Right lobe of liver (tissue), 6 donors: ENCODE results near the gene ROR2. TPM values are rescaled to one million over a fixed set of nuclear protein-coding genes. Genes with fewer than 3 reads are reported as not detected.

Source experiments
- ATAC-seq, 4 donors: fragments of 200-7000 bp; cut with Tn5 transposase; one replicate each; pipeline ENCODE4 v1.9.1; 2020; ENCODE audit warnings: mild to moderate bottlenecking in 4 of 4, moderate library complexity in 4 of 4
- DNase-seq, 3 donors: peaks; one replicate each; pipeline ENCODE4 v3.0.0-alpha.2; 2020
- H3K27ac ChIP-seq, 3 donors: fragments of 200-600 bp; one replicate each; pipeline ENCODE4 v1.8.0; 2022
- H3K27me3 ChIP-seq, 2 donors: fragments of 200-600 bp; one replicate each; pipeline ENCODE4 v1.8.0; 2022
- H3K36me3 ChIP-seq, 4 donors: fragments of 200-600 bp; sonication (generic) in 1 of 4; one replicate each; pipeline versions ENCODE4 v1.5.1 to v1.8.0; 2017 to 2022; ENCODE audit warnings: control low read depth in 1 of 4
- H3K4me1 ChIP-seq, 4 donors: fragments of 200-600 bp; sonication (generic) in 1 of 4; one replicate each; pipeline versions ENCODE4 v1.5.1 to v1.8.0; 2017 to 2022; ENCODE audit warnings: control low read depth in 1 of 4
- H3K4me3 ChIP-seq, 3 donors: fragments of 200-600 bp; one replicate each; pipeline ENCODE4 v1.8.0; 2022
- H3K9me3 ChIP-seq, 4 donors: fragments of 200-600 bp; sonication (generic) in 1 of 4; one replicate each; pipeline versions ENCODE4 v1.5.1 to v1.8.0; 2017 to 2022; ENCODE audit warnings: control low read depth in 1 of 4
- POLR2A ChIP-seq: fragments of 450-650 bp; IDR thresholded peaks from one replicate; pipeline ENCODE4 v1.6.1; 2017; ENCODE audit warnings: antibody characterized with exemption, mild to moderate bottlenecking
- WGBS: methylation state at CpG from one replicate; pipeline ENCODE4 v1.1.6; 2018; ENCODE audit warnings: low coverage, low lambda C conversion rate; ENCODE audit not compliant: insufficient coverage; ENCODE audit errors: missing lambda C conversion rate; 5-methylcytosine and 5-hydroxymethylcytosine counted together
- intact Hi-C, 2 donors: fragments of 100-400 bp; cut with DNase I; formaldehyde crosslinking; loops; one replicate each; pipeline versions ENCODE4 v1.11.2 to v1.14.1; 2022
- total RNA-seq, 6 experiments: library from RNA; depleted of rRNA in 2 of 6; stranded (reverse); fragments of >200 nt in 2 of 6; fragmentation: NEBNext Ultra II Directional in 3 of 6; extraction: Animal tissue kit (Norgen Biotek cat#: 25700) in 3 of 6; gene quantifications; one replicate each; pipeline versions ENCODE4 v1.1.0 to v1.2.4, GENCODE V29; 2016 to 2023
- TF ChIP-seq, protein P1 (sequence below), 4 donors: fragments of 200-600 bp in 3 of 4; fragments of 450-650 bp in 1 of 4; IDR thresholded peaks; one replicate each; pipeline versions ENCODE4 v1.5.1 to v1.8.0; 2016 to 2022; ENCODE audit warnings: antibody characterized with exemption in 4 of 4, mild to moderate bottlenecking in 2 of 4
- donor health status: DM: no; HTN: yes; CAD: no.
- donor health status: DM: no; HTN: no; CAD: no.
- donor health status: DM: no; HTN: no; CAD: no.
- donor health status: DM: no; HTN: yes; CAD: no.
- donor health status: DM: no; HTN: yes; CAD: no.

The ROR2 gene
- total RNA-seq, 6 experiments from 2014 or later = 0.12 to 1.2 (median 0.49) TPM; not detected in 1

DNA sequence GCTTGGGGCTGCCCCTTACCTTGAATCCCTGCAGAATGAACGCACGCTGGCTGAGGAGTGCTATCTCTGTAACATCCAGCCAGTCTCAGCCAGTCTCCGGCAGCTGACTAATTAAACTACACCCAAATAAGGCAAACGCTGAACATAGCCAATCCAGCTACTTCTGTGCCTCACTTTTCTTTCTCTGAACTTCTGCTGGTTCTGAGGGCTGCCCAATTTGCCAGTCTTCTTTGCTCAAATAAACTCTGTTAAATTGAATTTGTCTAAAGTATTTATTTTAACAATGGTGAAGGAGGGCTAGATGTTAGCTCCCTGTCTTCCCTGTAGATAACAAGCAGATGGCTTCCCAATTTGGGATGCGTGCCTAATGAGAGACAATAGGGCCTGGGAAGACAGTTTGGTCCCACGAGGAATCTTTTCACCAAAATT, 372.4 kb downstream of the ROR2 start:
- TF ChIP-seq, protein P1, sequence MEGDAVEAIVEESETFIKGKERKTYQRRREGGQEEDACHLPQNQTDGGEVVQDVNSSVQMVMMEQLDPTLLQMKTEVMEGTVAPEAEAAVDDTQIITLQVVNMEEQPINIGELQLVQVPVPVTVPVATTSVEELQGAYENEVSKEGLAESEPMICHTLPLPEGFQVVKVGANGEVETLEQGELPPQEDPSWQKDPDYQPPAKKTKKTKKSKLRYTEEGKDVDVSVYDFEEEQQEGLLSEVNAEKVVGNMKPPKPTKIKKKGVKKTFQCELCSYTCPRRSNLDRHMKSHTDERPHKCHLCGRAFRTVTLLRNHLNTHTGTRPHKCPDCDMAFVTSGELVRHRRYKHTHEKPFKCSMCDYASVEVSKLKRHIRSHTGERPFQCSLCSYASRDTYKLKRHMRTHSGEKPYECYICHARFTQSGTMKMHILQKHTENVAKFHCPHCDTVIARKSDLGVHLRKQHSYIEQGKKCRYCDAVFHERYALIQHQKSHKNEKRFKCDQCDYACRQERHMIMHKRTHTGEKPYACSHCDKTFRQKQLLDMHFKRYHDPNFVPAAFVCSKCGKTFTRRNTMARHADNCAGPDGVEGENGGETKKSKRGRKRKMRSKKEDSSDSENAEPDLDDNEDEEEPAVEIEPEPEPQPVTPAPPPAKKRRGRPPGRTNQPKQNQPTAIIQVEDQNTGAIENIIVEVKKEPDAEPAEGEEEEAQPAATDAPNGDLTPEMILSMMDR (IDR thresholded peaks at IDR 0.05) = no peak
- no peak for TF ChIP-seq POLR2A
- Histone ChIP-seq H3K4me3 (no peak overlapping the region), H3K27me3 (no peaks in the 10 kb centered on the region), H3K36me3 (no peaks in the 10 kb centered on the region), H3K9me3 (no peaks in the 10 kb centered on the region), H3K27ac (no peak overlapping the region), H3K4me1 (no peaks in the 10 kb centered on the region)
- no peak for DNase-seq
- ATAC-seq = no peak
- 29% methylated on average over 6 of the region's 6 CpGs for WGBS
- intact Hi-C loops = no loop called here

DNA sequence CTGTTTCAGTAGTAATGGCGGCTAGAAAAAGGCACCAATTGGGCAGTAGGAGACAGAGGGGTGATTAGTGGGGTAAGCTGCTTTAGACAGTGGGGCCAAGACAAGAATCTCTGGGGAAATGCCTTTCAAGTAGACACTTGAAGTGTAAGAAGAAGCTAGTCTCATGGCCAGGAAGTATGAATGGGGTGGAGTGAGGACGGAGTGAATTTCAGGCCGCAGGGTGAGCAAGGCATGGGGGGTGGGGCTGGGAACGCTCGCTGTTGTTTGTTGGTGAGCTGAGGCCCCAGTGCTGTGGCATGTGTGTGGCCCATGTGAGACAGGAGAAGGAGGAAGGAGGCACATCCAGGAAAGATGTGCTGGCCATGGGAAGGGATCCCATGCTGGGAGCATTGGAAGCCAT, 377.2 kb downstream of the ROR2 start:
- Histone ChIP-seq H3K4me1 (no peaks in the 10 kb centered on the region), H3K27ac (no peak overlapping the region), H3K27me3 (no peaks in the 10 kb centered on the region), H3K36me3 (no peaks in the 10 kb centered on the region), H3K9me3 (no peaks in the 10 kb centered on the region), H3K4me3 (no peak overlapping the region)
- no peak for TF ChIP-seq POLR2A
- TF ChIP-seq, protein P1 (IDR thresholded peaks at IDR 0.05) = no peak
- 71% methylated on average over 5 of the region's 5 CpGs for WGBS
- no peak for DNase-seq
- no peak for ATAC-seq
- intact Hi-C loops = no loop called here

DNA sequence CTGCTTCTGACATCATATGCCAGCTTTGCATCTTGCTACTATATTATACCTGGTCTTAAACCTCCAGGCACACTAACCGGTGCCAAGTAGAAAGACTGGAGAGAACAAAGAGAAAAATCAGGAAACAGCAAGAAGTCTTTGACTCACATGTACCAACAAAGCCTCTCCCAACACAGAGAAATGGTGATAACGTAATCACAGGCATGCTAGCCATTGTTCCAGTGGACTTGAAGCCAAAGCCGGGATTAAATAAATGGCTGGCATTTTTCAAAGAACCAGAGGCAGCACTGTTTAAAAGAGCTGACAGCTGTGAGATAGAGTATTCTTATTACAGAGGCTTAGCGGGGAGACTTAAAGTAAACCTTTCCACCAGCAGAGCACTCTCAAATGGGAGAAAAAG, 378.0 kb downstream of the ROR2 start:
- intact Hi-C loops = no loop called here
- Histone ChIP-seq H3K27me3 (no peaks in the 10 kb centered on the region), H3K9me3 (no peaks in the 10 kb centered on the region), H3K36me3 (no peaks in the 10 kb centered on the region), H3K4me1 (peaks cover 0 to 5% (median 1%) of the 10 kb centered on the region in 4 donors), H3K4me3 (no peak overlapping the region), H3K27ac (no peak overlapping the region)
- TF ChIP-seq POLR2A = no peak
- TF ChIP-seq, protein P1 (IDR thresholded peaks at IDR 0.05) = no peak
- DNase-seq (no peak), ATAC-seq (no peak)
- 27% methylated on average over 4 of the region's 4 CpGs for WGBS

GRCh38 chr9:91571036-91571435, 379.0 kb downstream of the ROR2 start:
- H3K9me3 ChIP-seq = no peaks in the 10 kb centered on the region

More at GRCh38 chr9:91571036-91571435, 379.0 kb downstream of the ROR2 start:
- Histone ChIP-seq H3K27me3 (no peaks in the 10 kb centered on the region), H3K36me3 (no peaks in the 10 kb centered on the region), H3K27ac (no peak overlapping the region), H3K4me3 (no peak overlapping the region), H3K4me1 (peaks cover 0 to 7% (median 2%) of the 10 kb centered on the region in 4 donors)
- DNase-seq = no peak
- TF ChIP-seq, protein P1 (IDR thresholded peaks at IDR 0.05) = no peak
- no peak for TF ChIP-seq POLR2A
- intact Hi-C loops = no loop called here
- ATAC-seq = no peak
